Upper lobe of left lung (tissue), 4 donors: ENCODE results near the gene DCK.

Source experiments
- EP300 ChIP-seq, 4 donors: sonication (generic); formaldehyde crosslinking; IDR thresholded peaks; one replicate each; pipeline ENCODE4 v1.5.1; 2017; ENCODE audit warnings: antibody characterized with exemption in 4 of 4, control low read depth in 2 of 4
- POLR2A ChIP-seq, 4 donors: fragments of 450-650 bp; IDR thresholded peaks; one replicate each; pipeline ENCODE4 v1.5.1; 2016 to 2017; ENCODE audit warnings: antibody characterized with exemption in 4 of 4, mild to moderate bottlenecking in 2 of 4
- TF ChIP-seq, protein P1 (sequence below), 6 experiments: fragments of 450-650 bp in 4 of 6; fragments of 200-600 bp in 2 of 6; sonication (generic) in 2 of 6; IDR thresholded peaks; one replicate each; pipeline ENCODE4 v1.5.1; 2016 to 2019; ENCODE audit warnings: antibody characterized with exemption in 6 of 6

DNA sequence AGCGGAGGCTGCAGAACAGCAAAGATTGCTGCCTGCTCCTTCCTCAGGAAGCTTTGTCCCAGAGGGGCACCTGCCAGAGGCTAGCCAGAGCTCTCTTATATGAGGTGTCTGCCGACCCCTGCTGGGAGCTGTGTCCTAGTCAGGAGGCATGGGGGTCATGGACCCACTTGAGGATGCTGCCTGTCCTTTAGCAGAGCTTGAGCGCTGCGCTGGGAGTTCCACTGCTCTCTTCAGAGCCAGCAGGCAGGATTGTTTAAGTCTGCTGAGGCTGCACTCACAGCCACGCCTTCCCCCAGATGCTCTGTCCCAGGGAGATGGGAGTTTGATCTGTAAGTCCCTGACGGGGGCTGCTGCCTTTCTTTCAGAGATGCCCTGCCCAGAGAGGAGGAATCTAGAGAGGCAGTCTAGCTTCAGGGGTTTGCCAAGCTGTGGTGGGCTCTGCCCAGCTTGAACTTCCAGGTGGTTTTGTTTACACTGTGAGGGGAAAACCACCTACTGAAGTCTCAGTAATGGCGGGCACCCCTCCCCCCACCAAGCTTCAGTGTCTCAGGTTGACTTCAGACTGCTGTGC lies 10.9 kb downstream of the DCK start:
- TF ChIP-seq, protein P1, sequence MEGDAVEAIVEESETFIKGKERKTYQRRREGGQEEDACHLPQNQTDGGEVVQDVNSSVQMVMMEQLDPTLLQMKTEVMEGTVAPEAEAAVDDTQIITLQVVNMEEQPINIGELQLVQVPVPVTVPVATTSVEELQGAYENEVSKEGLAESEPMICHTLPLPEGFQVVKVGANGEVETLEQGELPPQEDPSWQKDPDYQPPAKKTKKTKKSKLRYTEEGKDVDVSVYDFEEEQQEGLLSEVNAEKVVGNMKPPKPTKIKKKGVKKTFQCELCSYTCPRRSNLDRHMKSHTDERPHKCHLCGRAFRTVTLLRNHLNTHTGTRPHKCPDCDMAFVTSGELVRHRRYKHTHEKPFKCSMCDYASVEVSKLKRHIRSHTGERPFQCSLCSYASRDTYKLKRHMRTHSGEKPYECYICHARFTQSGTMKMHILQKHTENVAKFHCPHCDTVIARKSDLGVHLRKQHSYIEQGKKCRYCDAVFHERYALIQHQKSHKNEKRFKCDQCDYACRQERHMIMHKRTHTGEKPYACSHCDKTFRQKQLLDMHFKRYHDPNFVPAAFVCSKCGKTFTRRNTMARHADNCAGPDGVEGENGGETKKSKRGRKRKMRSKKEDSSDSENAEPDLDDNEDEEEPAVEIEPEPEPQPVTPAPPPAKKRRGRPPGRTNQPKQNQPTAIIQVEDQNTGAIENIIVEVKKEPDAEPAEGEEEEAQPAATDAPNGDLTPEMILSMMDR (IDR thresholded peaks at IDR 0.05) = no peak
- TF ChIP-seq POLR2A (IDR thresholded peaks at IDR 0.05) (no peak), EP300 (IDR thresholded peaks at IDR 0.05) (no peak)
